Prostate gland (tissue), 2 donors: Measurements from ENCODE around the gene KIAA1210. TPM values are rescaled to one million over a fixed set of nuclear protein-coding genes. Genes with fewer than 3 reads are reported as not detected.

ENCODE experiments used
- DNase-seq: peaks from one replicate; pipeline ENCODE4 v3.0.0-alpha.2; 2019; ENCODE audit warnings: low spot score
- H3K27ac ChIP-seq, 2 donors: fragments of 200-600 bp; sonication (generic); 2 replicates each; pipeline ENCODE4 v1.5.1; 2017 to 2019
- H3K27me3 ChIP-seq: fragments of 200-600 bp; sonication (generic); replicated peaks from 2 replicates; pipeline ENCODE4 v1.5.1; 2019; ENCODE audit not compliant: insufficient read depth
- H3K36me3 ChIP-seq, 2 donors: fragments of 200-600 bp; sonication (generic); 1 replicate in 1 of 2; 2 replicates in 1 of 2; pipeline versions ENCODE4 v1.5.1 to v1.8.1; 2017 to 2019
- H3K4me1 ChIP-seq: fragments of 200-600 bp; sonication (generic); replicated peaks from 2 replicates; pipeline ENCODE4 v1.5.1; 2019
- H3K4me3 ChIP-seq, 2 donors: fragments of 200-600 bp; sonication (generic); 2 replicates each; pipeline ENCODE4 v1.5.1; 2017 to 2019
- H3K9me3 ChIP-seq: fragments of 200-600 bp; sonication (generic); 2 replicates; pipeline ENCODE4 v1.5.1; 2017
- CTCF ChIP-seq, 4 experiments: fragments of 200-600 bp in 2 of 4; fragments of 450-650 bp in 2 of 4; sonication (generic) in 2 of 4; IDR thresholded peaks; 1 replicate in 3 of 4; 2 replicates in 1 of 4; pipeline ENCODE4 v1.5.1; 2016 to 2019; ENCODE audit warnings: antibody characterized with exemption in 4 of 4, mild to moderate bottlenecking in 2 of 4, moderate library complexity in 2 of 4
- POLR2A ChIP-seq: fragments of 450-650 bp; IDR thresholded peaks from one replicate; pipeline ENCODE4 v1.6.1; 2016; ENCODE audit warnings: antibody characterized with exemption, mild to moderate bottlenecking
- POLR2AphosphoS5 ChIP-seq: sonication (generic); formaldehyde crosslinking; IDR thresholded peaks from one replicate; pipeline ENCODE4 v1.6.1; 2017; ENCODE audit warnings: antibody characterized with exemption
- WGBS: methylation state at CpG from one replicate; pipeline ENCODE4 v1.1.5; 2018; 5-methylcytosine and 5-hydroxymethylcytosine counted together
- intact Hi-C: fragments of 100-400 bp; cut with DNase I; formaldehyde crosslinking; loops from one replicate; pipeline ENCODE4 v1.14.2; 2022
- total RNA-seq, 2 donors: library from RNA; depleted of rRNA; stranded (reverse); fragments of >200 nt; gene quantifications; one replicate each; pipeline ENCODE4 v1.1.0, GENCODE V29; 2016

The KIAA1210 gene
- total RNA-seq, 2 donors from 2014 or later: 0.68 to 234 TPM

GRCh38 chrX:119145241-119145653 is 17.6 kb upstream of the KIAA1210 start:
- intact Hi-C loops: loop anchor here (5.0 kb wide), 1 partner anchor 72 kb away; no protein-coding TSS in a partner anchor
- Histone ChIP-seq H3K4me1 (no peaks in the 10 kb centered on the region), H3K27ac (no peak overlapping the region), H3K36me3 (no peaks in the 10 kb centered on the region), H3K27me3 (no peaks in the 10 kb centered on the region), H3K4me3 (no peak overlapping the region), H3K9me3 (no peaks in the 10 kb centered on the region)
- WGBS: 40% methylated on average over 2 of the region's 5 CpGs
- DNase-seq: no peak
- TF ChIP-seq CTCF (IDR thresholded peaks at IDR 0.05) (peak in 2 of 4 experiments; percentile 31 to 44), POLR2AphosphoS5 (no peak)

GRCh38 chrX:119134466-119134865 is 6.9 kb upstream of the KIAA1210 start:
- intact Hi-C loops: no loop called here
- 50% methylated on average over 2 of the region's 2 CpGs for WGBS
- DNase-seq: no peak
- H3K27me3 ChIP-seq: no peaks in the 10 kb centered on the region
- no peaks in the 10 kb centered on the region for H3K9me3 ChIP-seq
- H3K36me3 ChIP-seq: no peaks in the 10 kb centered on the region
- H3K27ac ChIP-seq: no peak overlapping the region
- H3K4me1 ChIP-seq: no peaks in the 10 kb centered on the region
- H3K4me3 ChIP-seq: no peak overlapping the region
- TF ChIP-seq POLR2AphosphoS5 (no peak), POLR2A (no peak), CTCF (IDR thresholded peaks at IDR 0.05) (no peak)

GRCh38 chrX:119132961-119133360 is 5.3 kb upstream of the KIAA1210 start:
- DNase-seq: no peak
- 96% methylated on average over 5 of the region's 5 CpGs for WGBS
- no peaks in the 10 kb centered on the region for H3K27me3 ChIP-seq
- intact Hi-C loops: no loop called here
- TF ChIP-seq CTCF (IDR thresholded peaks at IDR 0.05): no peak
- H3K4me3 ChIP-seq: no peak overlapping the region
- H3K36me3 ChIP-seq: no peaks in the 10 kb centered on the region
- no peaks in the 10 kb centered on the region for H3K9me3 ChIP-seq
- H3K4me1 ChIP-seq: no peaks in the 10 kb centered on the region
- no peak overlapping the region for H3K27ac ChIP-seq

- no peaks in the 10 kb centered on the region for H3K9me3 ChIP-seq
- no peaks in the 10 kb centered on the region for H3K4me1 ChIP-seq
- no peak overlapping the region for H3K27ac ChIP-seq
- no peak overlapping the region for H3K4me3 ChIP-seq
- no peak for TF ChIP-seq CTCF (IDR thresholded peaks at IDR 0.05)
- TF ChIP-seq POLR2A: no peak
- no peak for TF ChIP-seq POLR2AphosphoS5
- intact Hi-C loops: no loop called here
- no peaks in the 10 kb centered on the region for H3K36me3 ChIP-seq
- no peaks in the 10 kb centered on the region for H3K27me3 ChIP-seq
- 60% methylated on average over 1 of the region's 2 CpGs for WGBS
- DNase-seq: no peak
These were observed 4.7 kb upstream of the KIAA1210 start for GRCh38 chrX:119132316-119132715.

GRCh38 chrX:119130911-119131310 is 3.3 kb upstream of the KIAA1210 start:
- TF ChIP-seq POLR2AphosphoS5 (no peak), CTCF (IDR thresholded peaks at IDR 0.05) (no peak)
- no peak for DNase-seq
- no peaks in the 10 kb centered on the region for H3K9me3 ChIP-seq
- H3K36me3 ChIP-seq: no peaks in the 10 kb centered on the region
- intact Hi-C loops: no loop called here
- no peaks in the 10 kb centered on the region for H3K27me3 ChIP-seq
- no peak overlapping the region for H3K27ac ChIP-seq
- no peak overlapping the region for H3K4me3 ChIP-seq
- no peaks in the 10 kb centered on the region for H3K4me1 ChIP-seq
- 75% methylated on average over 2 of the region's 2 CpGs for WGBS
